Stimulated activated CD8-positive, alpha-beta memory T cell treated with anti-CD3 and anti-CD28 coated beads, Interleukin-12 subunit alpha, Interleukin-12 subunit beta, amount 100 ng/mL, for 4 hours (primary cell): Measurements from ENCODE around the gene UBQLN3.

ENCODE experiments used
- DNase-seq: peaks from one replicate; pipeline ENCODE4 v3.0.0-alpha.2; 2020; ENCODE audit warnings: low read depth

UBQLN3 gene

GRCh38 chr11:5505363-5506048, 4.3 kb downstream of the UBQLN3 start:
- no peak for DNase-seq

GRCh38 chr11:5504403-5504921, 5.3 kb downstream of the UBQLN3 start:
- DNase-seq: no peak

DNA sequence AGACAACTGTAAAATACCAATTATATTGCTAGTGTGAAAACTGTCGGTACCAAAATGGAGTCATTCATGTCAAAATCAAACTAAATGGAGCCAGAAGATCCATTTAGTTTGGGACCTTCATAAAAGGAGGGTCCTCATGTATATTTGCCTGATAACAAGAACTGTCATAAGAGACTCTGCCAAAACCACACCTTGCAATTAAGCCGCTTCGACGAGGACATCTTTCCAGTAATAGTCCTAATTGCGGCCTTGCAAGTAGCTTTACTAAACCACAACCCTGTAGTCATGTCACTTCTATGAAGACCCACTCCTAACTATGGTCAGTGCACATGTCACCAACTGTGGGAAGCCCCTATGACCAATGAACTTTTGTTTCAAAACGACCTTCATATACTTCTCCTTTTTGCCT, 9.4 kb downstream of the UBQLN3 start:
- DNase-seq: no peak

GRCh38 chr11:5499671-5500070, 10.1 kb downstream of the UBQLN3 start:
- DNase-seq: no peak

DNA sequence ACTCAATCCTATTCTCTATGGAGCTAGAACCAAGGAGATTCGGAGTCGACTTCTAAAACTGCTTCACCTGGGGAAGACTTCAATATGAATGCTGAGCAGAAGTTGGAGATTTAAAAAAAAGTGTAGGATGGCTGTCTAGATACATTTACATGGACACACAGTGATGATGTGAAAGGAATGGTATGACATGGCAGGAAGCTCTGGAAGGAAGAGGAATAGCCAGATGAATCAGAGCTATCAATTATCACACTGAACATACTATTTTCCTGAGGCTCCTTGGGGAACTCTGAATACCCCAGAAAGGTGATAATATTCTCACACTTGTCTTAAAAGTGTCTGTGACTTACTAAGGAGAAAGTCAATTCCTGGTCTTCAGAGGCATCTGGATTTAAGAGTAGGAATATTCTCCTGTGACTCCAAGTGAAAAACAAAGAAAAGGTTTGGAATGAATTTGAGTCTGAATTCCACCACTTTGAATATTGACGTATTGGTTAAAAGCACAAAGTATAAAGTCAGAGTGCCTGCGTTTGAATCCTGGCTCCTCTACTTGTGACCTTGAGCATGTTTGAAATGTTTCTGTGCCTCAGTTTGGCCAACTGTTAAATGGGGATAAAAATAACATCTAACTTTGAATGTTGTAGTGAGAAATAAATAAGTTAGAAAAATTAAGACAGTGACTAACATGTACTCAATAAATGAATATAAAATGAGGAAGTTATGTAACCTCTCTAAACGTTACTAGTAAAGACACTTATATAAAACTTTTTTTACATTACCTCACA, 20.0 kb downstream of the UBQLN3 start:
- no peak for DNase-seq

GRCh38 chr11:5488798-5489399, 20.9 kb downstream of the UBQLN3 start:
- no peak for DNase-seq

DNA sequence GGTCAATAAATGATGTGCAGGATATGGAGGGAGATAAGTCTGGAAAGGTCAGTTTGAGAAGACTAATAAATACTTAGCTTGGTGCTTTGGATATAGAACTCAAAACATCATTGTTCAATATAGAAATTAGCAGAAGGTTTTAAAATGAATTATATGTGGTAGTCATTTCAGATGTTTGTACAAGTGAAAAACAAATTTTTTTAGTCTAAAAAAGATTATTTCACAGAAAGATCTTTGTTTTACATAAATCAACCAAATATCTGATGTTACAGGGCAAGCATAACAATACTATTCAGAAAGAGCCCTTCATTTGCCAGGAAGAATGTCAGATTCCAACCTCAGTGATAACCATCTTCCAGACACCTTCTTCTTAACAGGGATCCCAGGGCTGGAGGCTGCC, 21.4 kb downstream of the UBQLN3 start, which contains the start of gene OR52D1:
OR52D1 (plus strand) TSS at position 301 of the 400 bp plus-strand sequence; CDS start at position 323, 22 bp downstream.
- DNase-seq: no peak

DNA sequence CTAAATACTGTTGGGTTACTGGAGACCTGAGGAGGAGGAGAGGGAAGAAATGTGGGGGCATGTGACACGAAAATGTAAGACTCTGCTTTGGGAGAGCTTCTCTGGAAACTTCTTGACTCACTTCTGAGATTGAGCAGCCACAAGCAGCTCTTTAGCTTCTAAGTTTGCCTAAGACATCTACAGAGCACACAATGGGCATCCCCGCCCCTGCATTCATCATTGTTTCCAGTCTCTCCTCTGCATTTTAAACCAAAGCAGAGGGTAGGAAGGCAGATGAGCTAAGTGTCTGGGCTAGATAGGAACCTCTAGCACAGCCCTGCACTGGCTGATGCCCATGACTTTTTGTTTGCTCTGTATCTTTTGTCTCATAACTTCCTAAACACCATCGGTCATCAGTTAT, 23.3 kb downstream of the UBQLN3 start:
- DNase-seq: no peak

- no peak for DNase-seq
These were observed 23.8 kb downstream of the UBQLN3 start for GRCh38 chr11:5486003-5486402.

GRCh38 chr11:5476186-5476819, 33.5 kb downstream of the UBQLN3 start:
- no peak for DNase-seq

DNA sequence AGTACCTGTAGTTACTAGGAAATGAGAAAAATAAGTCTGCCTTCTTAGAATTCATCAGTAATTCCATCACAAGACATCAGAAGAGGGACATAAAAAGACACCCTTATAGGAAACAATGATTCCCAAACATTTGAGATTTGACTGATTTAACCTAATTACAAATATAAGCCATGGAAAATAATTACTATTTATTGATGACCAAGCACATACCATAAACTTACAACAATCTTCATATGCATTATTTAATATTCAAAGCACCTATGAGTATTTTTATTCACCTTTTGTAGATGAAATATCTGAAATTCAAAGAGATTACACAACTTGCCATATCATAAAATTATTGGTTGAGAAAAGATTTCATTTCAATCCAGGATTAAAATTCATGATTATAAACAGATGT, 35.8 kb downstream of the UBQLN3 start:
- no peak for DNase-seq

DNA sequence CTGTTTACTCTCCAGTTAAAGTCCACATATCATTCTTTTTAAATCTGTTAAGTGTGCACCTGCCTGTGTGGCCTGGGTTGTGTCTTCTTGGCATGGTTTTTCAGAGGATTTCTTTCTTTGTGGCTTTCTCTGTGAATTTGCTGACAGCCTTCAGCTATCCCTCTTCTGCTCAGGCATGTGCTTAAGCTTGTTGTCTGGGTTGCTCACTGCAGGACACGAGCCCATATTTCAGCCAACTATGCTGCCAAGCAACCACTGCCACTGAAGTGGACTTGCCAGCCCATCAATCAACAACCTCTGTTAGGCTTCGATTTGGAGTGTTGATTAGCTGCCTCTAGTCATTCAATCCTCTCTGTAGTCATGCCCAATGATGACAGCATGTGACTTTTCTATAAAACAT, 42.2 kb downstream of the UBQLN3 start:
- no peak for DNase-seq

DNA sequence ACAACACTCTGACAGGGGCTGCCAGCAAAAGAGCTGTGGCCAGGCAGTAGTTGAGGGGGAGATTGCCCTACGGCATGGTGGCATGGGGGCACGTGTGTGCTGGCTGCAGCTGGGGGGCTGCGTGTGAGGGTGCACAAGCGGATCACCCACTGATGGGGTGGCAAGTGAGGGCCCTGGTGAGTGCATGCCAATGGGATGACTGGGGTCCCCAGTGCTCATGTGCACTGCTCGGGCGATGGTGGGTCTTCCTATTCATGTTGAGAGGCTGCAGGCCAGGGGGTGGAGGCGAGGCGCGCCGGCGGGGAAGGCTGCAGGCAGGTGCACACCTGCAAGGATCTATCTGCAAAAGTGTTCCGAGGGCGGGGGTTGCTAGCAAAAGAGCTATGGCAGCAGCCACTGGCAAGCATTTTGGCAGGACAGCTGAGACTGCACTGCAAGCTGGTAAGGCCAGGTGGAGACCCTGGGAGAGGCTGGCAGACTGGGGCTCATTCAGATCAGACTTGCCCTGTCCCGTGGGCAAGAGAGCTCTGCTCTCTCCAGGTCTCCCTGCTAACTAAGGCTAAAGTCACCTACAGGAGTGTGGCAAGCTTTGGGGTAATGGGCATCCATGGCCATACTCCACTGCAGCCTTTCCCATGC, 48.7 kb downstream of the UBQLN3 start:
- DNase-seq: no peak
